Mesenchymal stem cell (in vitro differentiated cells and primary cell): ENCODE data around the gene COQ9.

Experiments used
- DNase-seq: peaks from one replicate; pipeline ENCODE4 v3.0.0-alpha.2; 2013
- H2AFZ ChIP-seq: one replicate; pipeline ENCODE4 v1.6.1; 2013; ENCODE audit warnings: low read depth, mild to moderate bottlenecking, control low read depth, inconsistent platforms, low read length, moderate library complexity
- H2AK5ac ChIP-seq: 2 replicates; pipeline ENCODE4 v1.6.1; 2013; ENCODE audit warnings: low read length, moderate library complexity, mild to moderate bottlenecking, inconsistent platforms; ENCODE audit not compliant: severe bottlenecking
- H2BK120ac ChIP-seq: one replicate; pipeline ENCODE4 v1.6.1; 2013; ENCODE audit warnings: low read depth, mild to moderate bottlenecking, inconsistent platforms, low read length, moderate library complexity
- H2BK12ac ChIP-seq, 2 experiments: one replicate each; pipeline ENCODE4 v1.6.1; 2013; ENCODE audit warnings: inconsistent platforms in 2 of 2, low read length in 2 of 2, mild to moderate bottlenecking in 2 of 2, moderate library complexity in 2 of 2, control low read depth in 1 of 2
- H2BK15ac ChIP-seq: one replicate; pipeline ENCODE4 v1.6.1; 2013; ENCODE audit warnings: mild to moderate bottlenecking, low read depth, inconsistent platforms; ENCODE audit not compliant: poor library complexity, severe bottlenecking
- H2BK5ac ChIP-seq: 2 replicates; pipeline ENCODE4 v1.6.1; 2013; ENCODE audit warnings: low read depth, mild to moderate bottlenecking, low read length, control low read depth, inconsistent platforms; ENCODE audit not compliant: poor library complexity, severe bottlenecking
- H3K14ac ChIP-seq, 2 experiments: one replicate each; pipeline ENCODE4 v1.6.1; 2013; ENCODE audit warnings: inconsistent platforms in 2 of 2, low read length in 2 of 2, control low read depth in 1 of 2, mild to moderate bottlenecking in 1 of 2, moderate library complexity in 1 of 2
- H3K18ac ChIP-seq, 2 experiments: one replicate each; pipeline ENCODE4 v1.6.1; 2013; ENCODE audit warnings: inconsistent platforms in 2 of 2, low read length in 2 of 2, control low read depth in 1 of 2, low read depth in 1 of 2, mild to moderate bottlenecking in 1 of 2
- H3K23ac ChIP-seq, 2 experiments: one replicate each; pipeline ENCODE4 v1.6.1; 2013; ENCODE audit warnings: inconsistent platforms in 2 of 2, low read length in 2 of 2, mild to moderate bottlenecking in 2 of 2, moderate library complexity in 2 of 2, control low read depth in 1 of 2
- H3K27ac ChIP-seq: 2 replicates; pipeline ENCODE4 v1.5.1; 2013; ENCODE audit warnings: mild to moderate bottlenecking, moderate library complexity, low read length, control low read depth, inconsistent platforms; ENCODE audit not compliant: poor library complexity, severe bottlenecking
- H3K27me3 ChIP-seq, 2 experiments: 2 replicates each; pipeline versions ENCODE4 v1.6.1 to v1.7.0; 2013; ENCODE audit warnings: low read length in 2 of 2, mild to moderate bottlenecking in 2 of 2, moderate library complexity in 2 of 2, control low read depth in 1 of 2, inconsistent platforms in 1 of 2; ENCODE audit not compliant: control insufficient read depth in 1 of 2, insufficient read depth in 1 of 2
- H3K36me3 ChIP-seq, 2 experiments: 2 replicates each; pipeline versions ENCODE4 v1.6.1 to v1.7.0; 2013; ENCODE audit warnings: low read length in 2 of 2, control low read depth in 1 of 2, inconsistent platforms in 1 of 2, low read depth in 1 of 2, mild to moderate bottlenecking in 1 of 2; ENCODE audit not compliant: insufficient read depth in 2 of 2, control insufficient read depth in 1 of 2
- H3K4ac ChIP-seq, 2 experiments: one replicate each; pipeline ENCODE4 v1.6.1; 2013; ENCODE audit warnings: inconsistent platforms in 2 of 2, low read length in 2 of 2, mild to moderate bottlenecking in 2 of 2, moderate library complexity in 2 of 2, control low read depth in 1 of 2, low read depth in 1 of 2
- H3K4me1 ChIP-seq: 2 replicates; pipeline ENCODE4 v1.6.1; 2013; ENCODE audit warnings: low read depth, low read length, control low read depth; ENCODE audit not compliant: control insufficient read depth, insufficient read depth
- H3K4me2 ChIP-seq: 2 replicates; pipeline ENCODE4 v1.6.1; 2013; ENCODE audit warnings: low read length, mild to moderate bottlenecking, inconsistent platforms; ENCODE audit not compliant: poor library complexity, severe bottlenecking
- H3K4me3 ChIP-seq, 2 experiments: 2 replicates each; pipeline versions ENCODE4 v1.5.1 to v1.7.0; 2013; ENCODE audit warnings: low read length in 2 of 2, mild to moderate bottlenecking in 2 of 2, control low read depth in 1 of 2, low read depth in 1 of 2; ENCODE audit not compliant: insufficient read depth in 1 of 2
- H3K79me1 ChIP-seq: replicated peaks from 2 replicates; pipeline ENCODE4 v1.6.1; 2013; ENCODE audit warnings: mild to moderate bottlenecking, control low read depth, low read length, inconsistent platforms; ENCODE audit not compliant: poor library complexity, severe bottlenecking
- H3K9ac ChIP-seq: 2 replicates; pipeline ENCODE4 v1.7.0; 2013; ENCODE audit warnings: mild to moderate bottlenecking, low read length, moderate library complexity
- H3K9me3 ChIP-seq: 2 replicates; pipeline ENCODE4 v1.7.0; 2013; ENCODE audit warnings: mild to moderate bottlenecking, low read length; ENCODE audit not compliant: control insufficient read depth
- H4K8ac ChIP-seq: one replicate; pipeline ENCODE4 v1.6.1; 2013; ENCODE audit warnings: inconsistent platforms, mild to moderate bottlenecking, low read length, moderate library complexity
- H4K91ac ChIP-seq: one replicate; pipeline ENCODE4 v1.6.1; 2013; ENCODE audit warnings: mild to moderate bottlenecking, low read length, inconsistent platforms
- WGBS: methylation state at CpG from one replicate; pipeline ENCODE4 v1.1.7; 2013; ENCODE audit warnings: mixed read lengths; 5-methylcytosine and 5-hydroxymethylcytosine counted together

Gene COQ9

DNA sequence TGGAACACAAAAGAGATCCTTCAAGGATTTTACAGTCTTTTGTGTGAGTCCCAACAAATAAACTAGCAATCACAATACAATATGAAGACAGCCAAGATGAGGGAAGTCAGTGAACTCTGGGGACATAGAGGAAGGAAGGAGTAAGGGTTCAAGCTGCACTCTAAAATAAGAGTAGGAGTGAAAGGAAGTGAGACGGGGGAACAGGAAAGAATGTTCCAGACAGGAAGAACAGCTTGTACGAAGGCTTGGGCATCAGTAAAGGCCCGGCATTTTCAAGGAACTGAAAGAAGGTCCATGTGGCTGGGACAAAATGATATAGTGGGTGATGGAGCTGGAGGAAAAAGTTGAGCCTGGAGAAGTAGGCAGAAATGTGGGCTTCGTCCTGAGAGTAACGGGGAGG, 38.2 kb upstream of the COQ9 start:
- no peak overlapping the region for H3K18ac ChIP-seq
- no peaks in the 10 kb centered on the region for H3K36me3 ChIP-seq
- no peak overlapping the region for H3K4me2 ChIP-seq
- H2BK120ac ChIP-seq: no peak overlapping the region
- H3K9me3 ChIP-seq: no peaks in the 10 kb centered on the region
- no peak for DNase-seq
- H3K14ac ChIP-seq: no peak overlapping the region
- H3K27me3 ChIP-seq: peaks cover 42 to 79% of the 10 kb centered on the region in 2 experiments
- 90% methylated on average over 5 of the region's 5 CpGs for WGBS
- no peak overlapping the region for H3K27ac ChIP-seq
- no peak overlapping the region for H3K23ac ChIP-seq
- no peak overlapping the region for H4K8ac ChIP-seq
- no peaks in the 10 kb centered on the region for H3K4me1 ChIP-seq
- no peaks in the 10 kb centered on the region for H3K79me1 ChIP-seq
- H3K4ac ChIP-seq: no peak overlapping the region
- no peak overlapping the region for H2AK5ac ChIP-seq
- H2BK15ac ChIP-seq: peak overlapping the region; percentile 52
- no peak overlapping the region for H3K4me3 ChIP-seq
- no peak overlapping the region for H3K9ac ChIP-seq
- no peak overlapping the region for H2AFZ ChIP-seq
- H2BK5ac ChIP-seq: no peak overlapping the region
- H4K91ac ChIP-seq: no peak overlapping the region
- H2BK12ac ChIP-seq: no peak overlapping the region

DNA sequence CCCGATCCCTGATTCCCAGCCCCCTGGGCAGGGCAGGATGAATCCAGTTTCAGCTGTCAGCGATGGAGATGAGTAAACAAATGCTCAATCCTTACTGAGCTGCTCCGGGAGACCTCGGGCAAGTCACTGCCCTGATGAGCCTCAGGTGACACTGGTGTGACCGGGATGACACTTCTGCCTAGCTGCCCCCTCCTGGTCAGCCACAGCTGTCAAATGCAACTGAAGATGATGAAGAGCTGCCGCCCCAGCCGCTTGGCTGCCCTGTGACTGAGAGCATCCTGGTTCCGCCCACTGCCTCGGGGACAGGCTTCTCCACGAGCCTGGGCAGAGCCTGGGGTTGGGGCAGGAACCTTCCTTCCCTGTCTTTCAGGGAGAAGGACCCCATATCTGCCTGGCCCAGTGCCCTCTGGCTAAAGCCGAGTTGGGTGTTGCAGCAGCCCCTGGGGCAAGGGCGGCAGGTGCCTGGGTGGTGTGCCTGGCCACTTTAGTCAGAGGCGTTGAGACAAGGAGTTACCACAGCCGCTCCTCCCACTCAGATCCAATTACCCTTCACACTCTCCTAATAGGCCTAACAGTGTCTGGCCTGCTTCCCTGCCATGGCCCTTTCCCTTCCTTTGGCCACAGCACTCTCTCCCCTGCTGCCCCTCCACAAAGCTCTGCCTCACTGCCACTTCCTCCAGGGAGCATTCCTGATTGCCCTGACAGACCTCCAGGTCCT, 37.2 kb upstream of the COQ9 start:
- Histone ChIP-seq H3K79me1 (no peaks in the 10 kb centered on the region), H3K4me1 (no peaks in the 10 kb centered on the region), H3K27ac (no peak overlapping the region), H3K14ac (no peak overlapping the region), H3K36me3 (no peaks in the 10 kb centered on the region), H3K9ac (no peak overlapping the region), H2AFZ (no peak overlapping the region), H3K4me3 (no peak overlapping the region), H2AK5ac (no peak overlapping the region), H4K8ac (no peak overlapping the region), H4K91ac (no peak overlapping the region), H2BK12ac (no peak overlapping the region), H2BK5ac (no peak overlapping the region), H3K9me3 (no peaks in the 10 kb centered on the region), H3K18ac (no peak overlapping the region), H2BK15ac (no peak overlapping the region), H3K23ac (no peak overlapping the region), H3K4me2 (no peak overlapping the region), H3K27me3 (peaks cover 32 to 75% of the 10 kb centered on the region in 2 experiments), H3K4ac (no peak overlapping the region), H2BK120ac (no peak overlapping the region)
- 61% methylated on average over 14 of the region's 14 CpGs for WGBS
- no peak for DNase-seq

DNA sequence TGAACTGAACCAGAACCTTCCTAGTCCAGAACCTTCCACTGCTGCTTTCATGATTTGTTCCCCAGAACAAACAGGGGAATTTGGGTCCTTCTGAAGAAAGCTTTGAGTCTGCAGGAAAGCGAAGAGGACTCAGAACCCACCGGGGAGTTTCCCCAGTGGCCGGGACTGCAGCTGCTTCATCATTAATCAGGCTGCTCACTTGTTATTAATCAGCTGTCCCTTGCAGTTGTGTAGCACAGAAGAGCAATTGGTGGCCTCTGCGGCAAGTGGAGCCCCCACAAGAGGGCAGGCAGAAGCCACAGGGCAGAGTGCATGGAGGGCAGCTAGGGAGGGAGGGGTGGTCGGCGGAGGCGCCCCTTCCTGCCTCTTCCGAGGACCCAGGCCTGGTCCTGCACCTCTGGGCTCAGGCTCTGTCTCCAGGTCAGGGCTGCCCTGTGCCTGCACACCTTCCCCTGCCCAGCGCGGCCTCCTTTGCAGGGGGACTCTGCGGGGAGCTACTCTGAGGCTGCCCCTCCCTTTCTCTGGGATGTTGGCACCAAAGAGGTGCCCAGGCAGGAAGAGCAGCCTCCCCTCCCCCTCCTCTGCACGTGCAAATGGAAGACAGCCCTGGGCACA, 35.8 kb upstream of the COQ9 start:
- Histone ChIP-seq H3K18ac (peak overlapping the region in 1 of 2 experiments; percentile 48), H2BK12ac (no peak overlapping the region), H2BK120ac (no peak overlapping the region), H3K14ac (no peak overlapping the region), H3K27me3 (peaks cover 30 to 79% of the 10 kb centered on the region in 2 experiments), H2AK5ac (no peak overlapping the region), H3K27ac (no peak overlapping the region), H3K4me2 (no peak overlapping the region), H4K91ac (no peak overlapping the region), H3K9ac (no peak overlapping the region), H3K79me1 (no peaks in the 10 kb centered on the region), H3K23ac (no peak overlapping the region), H2AFZ (no peak overlapping the region), H3K9me3 (no peaks in the 10 kb centered on the region), H3K36me3 (no peaks in the 10 kb centered on the region), H2BK15ac (no peak overlapping the region), H4K8ac (no peak overlapping the region), H3K4ac (no peak overlapping the region), H3K4me3 (no peak overlapping the region), H2BK5ac (no peak overlapping the region), H3K4me1 (peaks cover 2% of the 10 kb centered on the region)
- no peak for DNase-seq
- WGBS: 67% methylated on average over 12 of the region's 12 CpGs

DNA sequence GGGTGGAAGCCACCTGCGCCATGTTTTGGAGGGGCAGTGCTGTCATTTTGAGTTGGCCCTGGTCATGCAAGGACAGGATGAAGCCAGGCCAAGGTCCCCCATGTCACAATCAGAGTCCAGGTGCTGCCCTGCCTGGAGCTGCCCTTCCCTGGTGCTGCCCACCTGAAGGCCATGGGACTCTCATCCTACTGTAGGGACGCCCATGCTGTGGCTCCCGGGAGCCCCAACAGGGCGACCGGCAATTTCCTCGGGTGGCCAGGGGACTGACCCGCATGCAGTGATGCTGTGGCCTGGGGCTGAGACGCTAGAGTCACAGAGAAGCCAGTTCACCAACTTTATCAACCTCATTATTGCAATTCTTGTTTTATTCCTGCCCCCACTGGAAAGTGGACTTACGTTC, 34.7 kb upstream of the COQ9 start:
- Histone ChIP-seq H3K4me3 (no peak overlapping the region), H2AK5ac (no peak overlapping the region), H3K4ac (no peak overlapping the region), H3K27ac (no peak overlapping the region), H3K79me1 (no peaks in the 10 kb centered on the region), H2BK15ac (no peak overlapping the region), H4K91ac (no peak overlapping the region), H3K9ac (no peak overlapping the region), H3K36me3 (no peaks in the 10 kb centered on the region), H2BK12ac (no peak overlapping the region), H3K18ac (no peak overlapping the region), H2AFZ (no peak overlapping the region), H2BK5ac (no peak overlapping the region), H3K4me1 (peaks cover 7% of the 10 kb centered on the region), H3K4me2 (no peak overlapping the region), H4K8ac (no peak overlapping the region), H3K14ac (no peak overlapping the region), H3K27me3 (peaks cover 23 to 69% of the 10 kb centered on the region in 2 experiments), H2BK120ac (no peak overlapping the region), H3K9me3 (no peaks in the 10 kb centered on the region), H3K23ac (no peak overlapping the region)
- DNase-seq: no peak
- WGBS: 93% methylated on average over 9 of the region's 9 CpGs
